NT2/D1 (cell line): ENCODE results near the gene GALK2.

Source experiments
- DNase-seq: peaks from one replicate; pipeline ENCODE4 v3.0.0-alpha.2; 2011; ENCODE audit warnings: low read depth, low spot score
- H3K27me3 ChIP-seq: 2 replicates; pipeline ENCODE4 v1.6.0; 2011; ENCODE audit warnings: mild to moderate bottlenecking; ENCODE audit not compliant: insufficient read length, insufficient read depth
- H3K36me3 ChIP-seq: 2 replicates; pipeline ENCODE4 v1.6.1; 2011; ENCODE audit warnings: mild to moderate bottlenecking, low read length, mixed read lengths; ENCODE audit not compliant: insufficient read depth, insufficient read length
- H3K4me1 ChIP-seq: 2 replicates; pipeline ENCODE4 v1.5.1; 2011; ENCODE audit not compliant: insufficient read depth, insufficient read length
- H3K4me3 ChIP-seq: 2 replicates; pipeline ENCODE4 v1.5.1; 2011; ENCODE audit warnings: low read depth; ENCODE audit not compliant: insufficient read length
- H3K9ac ChIP-seq: 2 replicates; pipeline ENCODE4 v1.6.0; 2011; ENCODE audit warnings: low read depth; ENCODE audit not compliant: insufficient read length
- H3K9me3 ChIP-seq: 2 replicates; pipeline ENCODE4 v1.5.1; 2011; ENCODE audit warnings: mild to moderate bottlenecking, low read length; ENCODE audit not compliant: insufficient read depth
- SUZ12 ChIP-seq: IDR thresholded peaks from 2 replicates; pipeline ENCODE4 v1.6.1; 2011; ENCODE audit not compliant: insufficient read length, insufficient read depth; ENCODE audit errors: extremely low read depth
- YY1 ChIP-seq: IDR thresholded peaks from 2 replicates; pipeline ENCODE4 v1.6.1; 2011; ENCODE audit not compliant: insufficient read length, insufficient read depth
- ZNF274 ChIP-seq: IDR thresholded peaks from 2 replicates; pipeline ENCODE4 v1.6.1; 2011; ENCODE audit warnings: mild to moderate bottlenecking, low read depth, low read length

The GALK2 gene

GRCh38 chr15:49296258-49296657 lies 126.2 kb downstream of the GALK2 start:
- TF ChIP-seq SUZ12 (no peak), YY1 (no peak), ZNF274 (no peak)
- Histone ChIP-seq H3K4me3 (no peak overlapping the region), H3K4me1 (no peaks in the 10 kb centered on the region), H3K9ac (no peak overlapping the region), H3K27me3 (no peaks in the 10 kb centered on the region), H3K9me3 (no peaks in the 10 kb centered on the region), H3K36me3 (peaks cover 2% of the 10 kb centered on the region)
- DNase-seq = no peak

- Histone ChIP-seq H3K36me3 (peaks cover 2% of the 10 kb centered on the region), H3K27me3 (no peaks in the 10 kb centered on the region), H3K4me3 (no peak overlapping the region), H3K9me3 (no peaks in the 10 kb centered on the region), H3K4me1 (no peaks in the 10 kb centered on the region), H3K9ac (no peak overlapping the region)
- TF ChIP-seq SUZ12 (no peak), YY1 (no peak), ZNF274 (no peak)
- DNase-seq = no peak
Measured at GRCh38 chr15:49297584-49297983, 127.5 kb downstream of the GALK2 start.

- Histone ChIP-seq H3K27me3 (no peaks in the 10 kb centered on the region), H3K4me3 (no peak overlapping the region), H3K36me3 (peaks cover 5% of the 10 kb centered on the region), H3K4me1 (no peaks in the 10 kb centered on the region), H3K9ac (no peak overlapping the region), H3K9me3 (no peaks in the 10 kb centered on the region)
- TF ChIP-seq SUZ12 (no peak), ZNF274 (no peak), YY1 (no peak)
- no peak for DNase-seq
Measured at GRCh38 chr15:49300856-49301255, 130.8 kb downstream of the GALK2 start.

GRCh38 chr15:49301562-49301961 lies 131.5 kb downstream of the GALK2 start:
- no peaks in the 10 kb centered on the region for H3K27me3 ChIP-seq
- H3K4me1 ChIP-seq = no peaks in the 10 kb centered on the region
- no peaks in the 10 kb centered on the region for H3K9me3 ChIP-seq
- peaks cover 5% of the 10 kb centered on the region for H3K36me3 ChIP-seq
- DNase-seq = no peak
- no peak overlapping the region for H3K9ac ChIP-seq
- TF ChIP-seq YY1 (no peak), SUZ12 (no peak), ZNF274 (no peak)
- no peak overlapping the region for H3K4me3 ChIP-seq

DNA sequence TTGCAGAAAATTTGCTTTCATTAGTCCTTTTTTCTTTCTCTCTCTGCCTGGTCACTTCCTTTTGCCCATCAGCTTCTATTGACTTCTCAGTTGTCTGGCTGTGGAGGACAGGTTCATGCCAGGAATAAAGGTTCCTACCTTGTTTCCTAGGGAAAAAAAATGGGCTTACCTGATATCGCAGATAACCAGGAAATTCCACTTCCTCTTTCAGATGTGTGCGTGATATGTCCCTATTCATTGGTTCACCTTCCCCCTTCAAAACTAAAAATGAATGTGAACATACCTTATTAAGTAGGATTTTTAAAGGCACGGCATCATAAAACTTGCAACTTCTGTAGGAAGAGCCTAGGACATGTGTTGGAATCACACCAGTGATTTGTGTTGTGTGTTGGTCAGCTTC lies 133.0 kb downstream of the GALK2 start:
- Histone ChIP-seq H3K36me3 (peaks cover 5% of the 10 kb centered on the region), H3K4me3 (no peak overlapping the region)
- no peak for TF ChIP-seq YY1
- TF ChIP-seq ZNF274 = no peak
- no peak for TF ChIP-seq SUZ12

GRCh38 chr15:49306551-49306950 lies 136.5 kb downstream of the GALK2 start:
- DNase-seq = no peak
- no peaks in the 10 kb centered on the region for H3K27me3 ChIP-seq

More for the DNA sequence above, 133.0 kb downstream of the GALK2 start:
- no peaks in the 10 kb centered on the region for H3K27me3 ChIP-seq
- H3K4me1 ChIP-seq = no peaks in the 10 kb centered on the region
- no peak overlapping the region for H3K9ac ChIP-seq
- no peaks in the 10 kb centered on the region for H3K9me3 ChIP-seq
- no peak for DNase-seq

DNA sequence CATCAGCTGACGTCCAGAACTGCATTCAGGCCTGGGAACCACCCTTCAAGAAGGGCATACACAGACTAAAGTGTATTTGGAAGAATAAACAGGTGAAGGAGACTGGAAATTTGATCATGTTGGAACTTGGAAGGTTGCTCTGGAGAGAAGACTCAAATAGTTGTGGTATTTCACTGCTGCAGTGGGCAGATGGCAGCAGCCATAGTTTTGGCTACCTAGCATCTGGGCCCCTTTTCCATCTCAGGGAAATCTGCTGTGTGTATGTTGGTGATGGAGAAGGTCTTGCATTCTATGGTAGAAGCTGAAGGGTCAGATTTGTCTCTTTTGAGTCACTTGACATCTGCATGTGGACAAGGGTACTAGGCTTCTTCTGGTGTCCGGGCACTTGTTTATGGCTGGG lies 138.6 kb downstream of the GALK2 start:
- no peaks in the 10 kb centered on the region for H3K4me1 ChIP-seq
- no peaks in the 10 kb centered on the region for H3K9me3 ChIP-seq
- H3K27me3 ChIP-seq = no peaks in the 10 kb centered on the region
- DNase-seq = no peak
- no peak for TF ChIP-seq YY1
- TF ChIP-seq ZNF274 = no peak
- TF ChIP-seq SUZ12 = no peak
- no peak overlapping the region for H3K4me3 ChIP-seq
- H3K9ac ChIP-seq = no peak overlapping the region
- peaks cover 5% of the 10 kb centered on the region for H3K36me3 ChIP-seq

More at GRCh38 chr15:49306551-49306950, 136.5 kb downstream of the GALK2 start:
- Histone ChIP-seq H3K4me1 (no peaks in the 10 kb centered on the region), H3K9me3 (no peaks in the 10 kb centered on the region), H3K36me3 (peaks cover 5% of the 10 kb centered on the region), H3K4me3 (no peak overlapping the region), H3K9ac (no peak overlapping the region)
- TF ChIP-seq ZNF274 = no peak
- no peak for TF ChIP-seq YY1
- TF ChIP-seq SUZ12 = no peak
